BJ (cell line): ENCODE results near the gene STK32B. TPM values are rescaled to one million over a fixed set of nuclear protein-coding genes. Genes with fewer than 3 reads are reported as not detected.

Experiments
- CTCF ChIA-PET: fragments of 350-600 bp; formaldehyde crosslinking; extraction: SDS; loops from one replicate; lab custom pipeline; 2021; ENCODE audit warnings: antibody characterized with exemption, inconsistent platforms; lab: Yijun Ruan, JAX
- POLR2A ChIA-PET: fragments of 300-600 bp; sonication (Branson Sonifier 250); formaldehyde crosslinking; extraction: SDS; loops from one replicate; lab custom pipeline; 2021; ENCODE audit warnings: antibody characterized with exemption; lab: Charles Lee
- DNase-seq: peaks from one replicate; pipeline ENCODE4 v3.0.0-alpha.2; 2011; ENCODE audit warnings: low read depth
- H3K27me3 ChIP-seq: 2 replicates; pipeline ENCODE4 v1.6.0; 2011; ENCODE audit warnings: low read length; ENCODE audit not compliant: control insufficient read depth, insufficient read depth
- H3K36me3 ChIP-seq: 2 replicates; pipeline ENCODE4 v1.5.1; 2011; ENCODE audit warnings: low read length; ENCODE audit not compliant: control insufficient read depth, insufficient read depth
- H3K4me3 ChIP-seq: 2 replicates; pipeline ENCODE4 v1.5.1; 2011; ENCODE audit warnings: low read depth, mild to moderate bottlenecking, control low read depth, low read length
- CTCF ChIP-seq: IDR thresholded peaks from 2 replicates; pipeline ENCODE4 v1.5.1; 2011; ENCODE audit warnings: low read depth, mild to moderate bottlenecking, control low read depth, inconsistent platforms, low read length, moderate library complexity; ENCODE audit not compliant: insufficient read depth
- polyA plus RNA-seq: library from polyadenylated mRNA; depleted of rRNA; stranded (reverse); fragments of >200 nt; gene quantifications from 2 replicates; pipeline ENCODE4 v1.2.3, GENCODE V29; 2011

The STK32B gene
- polyA plus RNA-seq, 1 experiment, result 11.2 TPM

- DNase-seq, result no peak
- TF ChIP-seq CTCF, result no peak
- no peaks in the 10 kb centered on the region for H3K27me3 ChIP-seq
- no peaks in the 10 kb centered on the region for H3K36me3 ChIP-seq
- ChIA-PET POLR2A (no interaction called here), CTCF (interaction anchor here (0.8 kb wide), 1 partner anchor 8 kb away, joined by 3 read pairs; no protein-coding TSS in a partner anchor)
- H3K4me3 ChIP-seq, result no peak overlapping the region
These were observed 141.0 kb downstream of the STK32B start for GRCh38 chr4:5192271-5192670.

GRCh38 chr4:5192678-5193077 lies 141.4 kb downstream of the STK32B start:
- TF ChIP-seq CTCF, result no peak
- Histone ChIP-seq H3K27me3 (no peaks in the 10 kb centered on the region), H3K4me3 (no peak overlapping the region), H3K36me3 (no peaks in the 10 kb centered on the region)
- CTCF ChIA-PET, result no interaction called here
- no peak for DNase-seq
- POLR2A ChIA-PET, result no interaction called here

- ChIA-PET POLR2A (no interaction called here), CTCF (no interaction called here)
- Histone ChIP-seq H3K27me3 (no peaks in the 10 kb centered on the region), H3K4me3 (no peak overlapping the region), H3K36me3 (no peaks in the 10 kb centered on the region)
- TF ChIP-seq CTCF, result no peak
- DNase-seq, result no peak
These were observed 147.6 kb downstream of the STK32B start for GRCh38 chr4:5198656-5199541.

- DNase-seq, result no peak
- no peaks in the 10 kb centered on the region for H3K36me3 ChIP-seq
- ChIA-PET POLR2A (no interaction called here), CTCF (interaction anchor here (1.0 kb wide), 1 partner anchor 8 kb away, joined by 3 read pairs; no protein-coding TSS in a partner anchor)
- TF ChIP-seq CTCF, result no peak
- no peak overlapping the region for H3K4me3 ChIP-seq
- no peaks in the 10 kb centered on the region for H3K27me3 ChIP-seq
These were observed 148.6 kb downstream of the STK32B start for GRCh38 chr4:5199912-5200311.

- no peak for TF ChIP-seq CTCF
- Histone ChIP-seq H3K27me3 (no peaks in the 10 kb centered on the region), H3K4me3 (no peak overlapping the region), H3K36me3 (no peaks in the 10 kb centered on the region)
- POLR2A ChIA-PET, result no interaction called here
- DNase-seq, result no peak
- CTCF ChIA-PET, result interaction anchor here (1.0 kb wide), 1 partner anchor 8 kb away, joined by 3 read pairs; no protein-coding TSS in a partner anchor
These were observed 149.2 kb downstream of the STK32B start for GRCh38 chr4:5200513-5200912.
